ENCODE data around the gene S100A4.

The S100A4 gene

DNA sequence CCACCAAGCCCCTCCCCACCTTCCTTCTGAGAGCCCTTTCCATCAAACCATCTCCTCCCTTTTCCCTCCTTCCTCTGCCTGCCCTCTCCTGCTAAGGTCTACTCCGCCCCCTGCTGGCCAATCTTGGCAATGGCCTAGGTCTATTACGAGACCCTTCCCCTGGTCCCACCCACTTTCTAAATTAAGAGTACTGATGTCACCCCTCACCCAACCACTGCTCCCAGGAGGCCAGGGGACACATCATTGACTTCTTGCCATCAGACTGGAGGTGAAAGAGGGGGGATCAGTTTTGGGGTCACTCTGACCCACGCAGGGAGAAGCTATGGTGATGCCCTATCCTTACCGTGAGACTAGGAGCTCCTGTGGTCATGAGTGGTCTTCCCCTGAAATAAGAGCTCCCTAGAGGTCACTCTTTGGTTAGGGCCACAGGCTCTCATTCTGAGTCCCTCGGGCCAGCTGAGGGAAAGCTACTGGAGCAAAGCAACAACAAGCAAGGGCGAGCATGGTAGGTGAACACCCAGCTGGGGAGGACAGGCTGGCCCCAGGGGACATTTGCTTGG, 50.5 kb downstream of the S100A4 start:
- no peak for TF ChIP-seq ZFX (IDR thresholded peaks at IDR 0.05)
- TF ChIP-seq, protein P1, sequence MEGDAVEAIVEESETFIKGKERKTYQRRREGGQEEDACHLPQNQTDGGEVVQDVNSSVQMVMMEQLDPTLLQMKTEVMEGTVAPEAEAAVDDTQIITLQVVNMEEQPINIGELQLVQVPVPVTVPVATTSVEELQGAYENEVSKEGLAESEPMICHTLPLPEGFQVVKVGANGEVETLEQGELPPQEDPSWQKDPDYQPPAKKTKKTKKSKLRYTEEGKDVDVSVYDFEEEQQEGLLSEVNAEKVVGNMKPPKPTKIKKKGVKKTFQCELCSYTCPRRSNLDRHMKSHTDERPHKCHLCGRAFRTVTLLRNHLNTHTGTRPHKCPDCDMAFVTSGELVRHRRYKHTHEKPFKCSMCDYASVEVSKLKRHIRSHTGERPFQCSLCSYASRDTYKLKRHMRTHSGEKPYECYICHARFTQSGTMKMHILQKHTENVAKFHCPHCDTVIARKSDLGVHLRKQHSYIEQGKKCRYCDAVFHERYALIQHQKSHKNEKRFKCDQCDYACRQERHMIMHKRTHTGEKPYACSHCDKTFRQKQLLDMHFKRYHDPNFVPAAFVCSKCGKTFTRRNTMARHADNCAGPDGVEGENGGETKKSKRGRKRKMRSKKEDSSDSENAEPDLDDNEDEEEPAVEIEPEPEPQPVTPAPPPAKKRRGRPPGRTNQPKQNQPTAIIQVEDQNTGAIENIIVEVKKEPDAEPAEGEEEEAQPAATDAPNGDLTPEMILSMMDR (conservative IDR thresholded peaks at IDR 0.05), result peak; percentile 96
- no peak overlapping the region for H3K27ac ChIP-seq

Measured in C4-2B (cell line).